Esophagus squamous epithelium (tissue), 4 donors: ENCODE results near the gene PTAR1.

Experiments used
- CTCF ChIP-seq, 6 experiments: fragments of 450-650 bp in 4 of 6; fragments of 200-600 bp in 2 of 6; sonication (generic) in 2 of 6; IDR thresholded peaks; one replicate each; pipeline ENCODE4 v1.5.1; 2016 to 2019; ENCODE audit warnings: antibody characterized with exemption in 6 of 6, mild to moderate bottlenecking in 4 of 6, moderate library complexity in 4 of 6
- POLR2A ChIP-seq, 4 donors: fragments of 450-650 bp; IDR thresholded peaks; one replicate each; pipeline ENCODE4 v1.6.1; 2017; ENCODE audit warnings: antibody characterized with exemption in 4 of 4, mild to moderate bottlenecking in 4 of 4, moderate library complexity in 3 of 4

- TF ChIP-seq CTCF (IDR thresholded peaks at IDR 0.05) (peak in 1 of 6 experiments; percentile 11), POLR2A (IDR thresholded peaks at IDR 0.05) (no peak)
Measured at GRCh38 chr9:69745716-69746437, 13.9 kb downstream of the PTAR1 start.
